ENCODE data around the gene PPM1N.

Gene PPM1N

GRCh38 chr19:45542234-45542668 is 44.0 kb downstream of the PPM1N start:
- TF ChIP-seq GATA2 (IDR thresholded peaks at IDR 0.05; ENCODE audit: low read depth, low read length) (no peak), GATA3 (IDR thresholded peaks at IDR 0.05; ENCODE audit: low read depth, low read length) (no peak)

- TF ChIP-seq GATA3 (IDR thresholded peaks at IDR 0.05; ENCODE audit: low read depth, low read length) = no peak
- TF ChIP-seq GATA2 (IDR thresholded peaks at IDR 0.05; ENCODE audit: low read depth, low read length) = no peak
Observed at GRCh38 chr19:45547211-45547770, 49.0 kb downstream of the PPM1N start.

GRCh38 chr19:45547965-45548609 is 49.8 kb downstream of the PPM1N start:
- TF ChIP-seq GATA3 (IDR thresholded peaks at IDR 0.05; ENCODE audit: low read depth, low read length) (no peak), GATA2 (IDR thresholded peaks at IDR 0.05; ENCODE audit: low read depth, low read length) (no peak)

All from SH-SY5Y (cell line).